ENCODE results near the gene ARHGAP6.

ARHGAP6 gene

GRCh38 chrX:11665168-11666111, at the start of gene ARHGAP6:
TSS of gene ARHGAP6 (minus strand) at chrX:11665920. CDS start at chrX:11664828, 1,092 bp downstream.
- DNase-seq, result no peak

DNA sequence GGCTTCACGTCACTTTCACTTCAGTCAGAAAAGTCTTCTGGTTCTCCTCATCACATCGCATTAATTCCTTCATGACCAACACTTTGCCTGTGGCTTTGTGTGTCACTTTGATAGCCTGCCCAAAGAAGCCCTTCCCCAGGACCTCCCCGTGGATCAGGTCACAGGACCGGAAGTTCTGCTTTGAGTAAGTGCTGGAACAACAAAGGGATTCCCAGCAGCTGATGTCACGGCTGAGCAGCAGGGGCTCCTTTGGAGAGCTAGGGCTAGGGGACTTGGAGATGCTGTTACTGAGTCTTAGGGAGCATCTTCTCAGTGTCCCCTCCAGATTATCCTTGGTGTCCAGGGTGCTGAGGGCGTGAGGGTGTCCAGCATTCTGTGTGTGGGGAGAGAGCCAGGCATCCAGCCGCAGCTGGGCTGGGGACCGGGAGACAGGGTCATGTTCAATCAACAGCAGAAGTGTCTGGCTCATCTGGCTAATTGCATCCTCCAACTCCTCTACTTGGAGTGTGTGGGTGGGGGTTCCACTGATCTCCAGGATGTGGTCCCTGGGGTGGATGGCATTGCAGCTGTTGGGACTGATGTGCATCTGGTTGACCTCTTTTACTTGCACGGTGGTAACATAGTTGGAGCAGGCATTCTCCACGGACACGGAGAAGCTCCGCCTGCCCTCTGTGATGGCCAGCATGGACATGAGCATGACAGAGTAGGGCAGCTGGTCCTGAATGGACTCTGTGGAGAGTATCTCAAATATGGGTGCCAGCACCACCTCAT, 39.2 kb upstream of the ARHGAP6 start:
- DNase-seq, result no peak

GRCh38 chrX:11703855-11704254, 38.1 kb upstream of the ARHGAP6 start:
- DNase-seq, result no peak

DNA sequence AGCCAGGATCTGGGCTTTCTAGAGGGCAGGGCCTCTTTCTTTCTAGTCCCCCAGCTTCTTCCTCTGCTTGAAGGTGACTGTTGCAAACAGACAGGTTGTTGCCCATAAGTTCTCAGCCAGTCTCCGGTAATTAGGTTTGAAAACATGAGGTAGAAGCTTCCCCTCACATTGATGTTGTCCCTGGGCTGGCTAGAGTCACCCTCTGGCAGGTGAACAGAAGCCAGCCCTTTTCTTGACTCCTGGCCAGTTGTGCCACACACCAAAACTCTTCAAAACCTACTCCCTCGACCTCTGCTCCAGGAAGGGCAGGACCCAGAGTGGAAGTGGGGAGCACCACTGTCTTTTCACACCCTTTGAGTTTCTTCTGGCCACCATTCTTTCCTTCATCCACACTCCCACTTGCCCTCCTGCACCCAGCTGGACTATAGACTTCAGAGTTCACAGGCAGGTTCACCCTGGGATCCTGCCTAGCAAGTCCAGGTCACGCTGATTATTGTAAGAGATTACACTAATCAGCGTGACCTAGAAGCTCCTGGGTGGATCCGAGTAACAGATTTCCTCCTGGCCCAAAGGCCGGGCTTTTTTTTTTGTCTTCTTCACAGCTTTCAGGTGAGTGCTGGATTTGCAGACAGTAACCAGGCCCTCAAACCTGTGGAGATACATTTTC, 37.4 kb upstream of the ARHGAP6 start:
- no peak for DNase-seq

- DNase-seq, result no peak
These were observed 36.7 kb upstream of the ARHGAP6 start for GRCh38 chrX:11702420-11702819.

- no peak for DNase-seq
These were observed 33.0 kb upstream of the ARHGAP6 start for GRCh38 chrX:11698702-11699101.

DNA sequence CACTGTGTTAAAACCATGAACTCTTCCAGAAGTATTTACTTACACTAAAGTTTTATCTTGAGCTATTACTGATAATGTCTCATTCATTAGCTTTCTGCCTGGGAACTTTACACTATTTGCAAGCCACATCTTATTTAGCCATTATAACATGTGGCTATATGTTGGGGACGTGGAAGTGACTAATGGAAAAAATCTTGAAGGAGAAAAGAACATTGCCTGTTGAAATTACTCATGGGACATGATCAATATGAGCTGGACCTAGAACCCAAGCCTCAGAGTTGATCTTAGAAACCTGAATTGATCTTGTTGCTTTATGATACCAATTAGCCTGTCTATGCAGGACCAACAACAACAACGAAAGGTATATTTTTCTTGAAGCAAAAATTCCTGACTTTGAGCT, 22.5 kb upstream of the ARHGAP6 start:
- DNase-seq, result no peak

DNA sequence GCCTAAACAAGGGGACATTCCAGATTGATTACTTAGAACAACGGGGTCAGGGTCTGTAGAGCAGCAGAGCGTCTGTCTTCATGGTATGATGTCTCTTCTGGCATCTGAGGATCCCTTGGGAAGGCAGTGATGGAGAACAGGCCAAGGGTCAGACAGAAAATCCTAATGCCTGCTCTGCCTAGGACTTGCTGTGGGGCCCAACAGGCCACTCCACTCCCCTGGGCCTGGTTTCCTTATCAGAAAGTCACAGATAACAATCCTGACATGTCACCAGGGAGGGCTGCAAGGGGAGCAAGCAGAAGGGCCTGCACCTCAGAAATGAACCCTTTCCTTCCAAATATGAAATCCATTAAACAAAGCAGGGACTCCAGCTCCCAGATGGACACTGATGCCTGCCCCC, 21.4 kb upstream of the ARHGAP6 start:
- DNase-seq, result no peak

DNA sequence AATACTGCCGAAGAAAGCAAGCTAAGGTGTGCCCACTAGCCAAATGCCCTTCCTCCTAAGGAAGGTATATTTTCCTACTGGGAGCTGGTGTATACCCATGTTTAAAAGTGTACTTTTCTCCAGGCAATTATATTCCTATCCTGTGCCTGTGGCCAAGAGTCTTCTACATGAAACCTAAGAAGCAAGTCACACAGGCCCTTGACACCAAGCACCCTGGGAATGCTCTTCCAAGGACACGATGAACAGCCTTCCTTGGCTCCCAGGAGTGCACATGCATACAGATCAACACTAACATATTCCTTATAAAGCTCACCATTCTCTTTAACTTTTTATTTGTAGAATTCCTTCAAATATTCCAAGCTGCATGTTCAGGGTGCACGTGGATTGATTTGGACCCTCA, 17.3 kb upstream of the ARHGAP6 start:
- no peak for DNase-seq

GRCh38 chrX:11678158-11678557, 12.4 kb upstream of the ARHGAP6 start:
- DNase-seq, result no peak

GRCh38 chrX:11672213-11672612, 6.5 kb upstream of the ARHGAP6 start:
- DNase-seq, result no peak

GRCh38 chrX:11670316-11670715, 4.6 kb upstream of the ARHGAP6 start:
- DNase-seq, result no peak

DNA sequence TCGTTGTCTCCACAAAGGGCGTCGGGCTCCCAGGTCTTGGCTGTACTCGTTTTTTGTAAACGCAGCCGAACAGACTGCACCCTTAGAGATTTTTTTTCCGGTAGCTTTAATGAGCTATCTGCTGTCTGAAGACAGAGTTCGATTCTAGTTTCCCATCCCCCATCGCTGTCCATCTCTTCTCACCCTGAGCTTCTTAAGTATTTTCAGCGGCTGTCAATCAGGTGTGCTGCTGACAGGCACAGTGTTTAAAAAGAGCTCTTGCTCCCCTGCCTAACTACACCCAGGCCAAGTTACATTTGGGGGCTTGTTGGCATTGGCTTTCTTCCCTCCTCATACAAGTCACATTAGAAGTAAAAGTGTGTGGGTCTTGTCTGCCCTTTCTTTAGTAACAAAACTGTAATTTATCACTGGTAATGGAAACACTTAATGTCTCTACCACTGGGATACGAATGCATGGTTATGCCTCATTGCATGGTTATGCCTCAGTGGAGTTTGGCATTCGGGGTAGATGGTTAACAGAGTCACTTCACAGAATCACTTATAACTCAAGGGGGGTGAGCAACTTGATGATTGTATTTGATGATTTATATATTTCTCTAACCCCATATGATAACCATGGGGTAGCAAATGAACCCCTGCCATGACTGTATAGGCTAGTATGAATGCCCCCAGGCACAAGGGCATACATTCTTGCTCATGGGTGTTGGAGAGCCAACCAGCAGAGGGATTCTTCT, 1.4 kb upstream of the ARHGAP6 start:
- DNase-seq, result no peak

DNA sequence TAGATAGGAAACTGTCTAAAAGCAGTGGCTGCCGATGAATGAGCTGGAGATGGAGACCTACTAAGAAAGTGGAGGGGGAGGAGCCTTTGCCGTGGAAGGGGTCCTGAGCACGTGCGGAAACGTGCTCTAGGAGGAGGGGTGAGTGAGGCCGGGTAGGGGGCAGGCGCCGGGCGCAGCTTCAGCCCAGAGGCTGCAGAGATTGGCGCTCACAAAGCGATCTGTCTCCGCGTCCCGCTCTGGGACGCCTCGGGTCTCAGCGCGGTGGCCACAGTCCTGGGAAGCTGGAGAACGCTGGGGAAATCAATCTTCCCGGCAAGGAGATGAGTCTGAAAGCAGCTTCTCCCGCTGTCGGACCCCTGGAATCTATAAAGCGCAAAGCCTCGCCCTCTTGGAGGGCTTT, 444 bp upstream of the ARHGAP6 start:
- DNase-seq, result no peak

GRCh38 chrX:11664211-11665167, 1.2 kb downstream of the ARHGAP6 start:
- DNase-seq, result no peak

DNA sequence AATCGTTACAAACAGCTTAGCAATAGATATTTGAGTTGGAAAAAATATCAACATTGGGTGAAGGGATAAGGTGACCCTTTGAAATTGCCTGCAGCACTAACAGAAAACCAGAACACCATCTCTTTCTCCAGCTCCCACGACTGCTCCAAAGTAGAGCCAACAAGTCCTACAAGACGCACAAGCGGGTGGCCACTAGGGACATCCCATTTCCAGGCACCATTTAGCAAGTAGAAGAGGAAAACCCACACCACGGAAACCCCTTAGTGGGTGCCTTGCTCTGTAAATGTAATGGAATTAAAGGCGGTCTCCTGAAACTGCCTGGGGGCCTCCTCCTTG, 1.9 kb downstream of the ARHGAP6 start:
- DNase-seq, result no peak

GRCh38 chrX:11655282-11656015, 10.3 kb downstream of the ARHGAP6 start:
- DNase-seq, result no peak

- no peak for DNase-seq
These were observed 16.8 kb downstream of the ARHGAP6 start for GRCh38 chrX:11648705-11649519.

DNA sequence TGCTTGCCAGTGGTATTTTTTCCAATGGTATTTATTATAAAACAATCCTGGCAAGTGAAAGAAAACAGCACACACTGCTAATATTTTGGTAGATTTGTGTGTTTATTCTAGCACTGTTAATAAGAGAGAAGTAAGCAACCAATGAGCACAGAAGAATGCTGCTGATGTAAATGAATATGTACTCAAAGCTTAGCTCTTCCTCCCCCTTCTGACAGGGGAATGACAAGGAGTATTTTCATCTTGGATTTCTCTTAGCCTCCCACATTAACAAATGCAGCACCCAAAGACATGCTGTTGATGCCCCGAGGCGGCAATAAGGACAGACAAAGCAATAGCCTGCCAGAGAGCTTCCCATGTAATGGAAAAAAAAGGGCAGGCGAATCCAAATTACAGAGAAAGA, 18.6 kb downstream of the ARHGAP6 start:
- DNase-seq, result no peak
